Central memory CD4-positive, alpha-beta T cell (primary cell): ENCODE data around the gene SHISA5.
"Not testable (repeated sequence)": the region's sequence is repeated elsewhere in the genome, so short reads cannot be mapped to it uniquely, and the experiment has no call there.

Experiments
- DNase-seq: peaks from one replicate; pipeline ENCODE4 v3.0.0; 2022
- total RNA-seq, 3 experiments: gene quantifications; one replicate each; lab custom pipeline; 2026; lab: John Stamatoyannopoulos, UW

SHISA5 gene
- total RNA-seq = 37.9 to 207 (median 103) reads per million in 3 experiments

DNA sequence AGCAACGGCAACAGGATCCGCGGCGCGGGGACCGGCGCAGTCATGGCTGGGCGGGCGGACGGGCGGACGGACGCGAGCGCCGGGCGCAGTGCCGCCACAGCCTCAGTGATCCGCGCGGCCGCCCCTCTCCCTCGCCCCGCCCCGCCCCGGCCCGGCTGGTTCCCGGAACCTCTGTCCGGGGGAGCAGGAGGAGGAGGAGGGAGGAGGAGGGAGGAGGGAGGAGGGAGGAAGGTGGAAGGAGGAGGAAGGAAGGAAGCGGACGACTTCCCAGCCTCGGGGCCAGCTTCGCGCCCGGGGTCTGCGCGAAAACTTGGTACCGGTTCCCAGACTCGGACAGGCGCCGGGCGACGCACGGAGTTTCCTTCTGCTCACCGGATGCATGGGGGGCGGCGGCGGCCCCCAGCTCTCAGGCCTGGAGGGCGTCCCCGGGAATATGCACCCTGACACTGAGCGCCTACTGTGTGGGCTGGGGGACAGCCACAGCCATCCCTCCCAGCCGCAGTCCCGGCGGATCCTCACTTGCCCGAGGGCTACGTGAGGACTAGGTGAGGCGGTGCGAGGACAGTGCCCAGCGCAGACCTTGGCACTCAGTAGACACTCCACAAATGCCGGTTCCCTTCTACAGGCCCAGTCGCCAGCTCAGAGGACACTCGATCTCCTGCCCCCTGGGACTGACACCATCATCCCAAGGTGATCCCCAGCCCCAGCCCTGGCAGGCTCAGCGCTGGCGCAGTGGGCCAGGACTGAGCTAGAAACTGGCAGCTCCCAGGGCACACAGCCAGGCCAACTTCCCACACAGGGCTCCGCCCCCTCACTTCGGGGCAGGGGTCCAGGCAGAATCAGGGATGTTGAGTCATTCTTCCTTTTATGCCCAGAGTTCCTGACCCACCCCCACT is at the start of gene SHISA5:
TSS of gene SHISA5 (minus strand) at position 124 of the 896 bp plus-strand sequence. CDS start at position 44, 80 bp downstream.
- DNase-seq = peak; percentile 44

DNA sequence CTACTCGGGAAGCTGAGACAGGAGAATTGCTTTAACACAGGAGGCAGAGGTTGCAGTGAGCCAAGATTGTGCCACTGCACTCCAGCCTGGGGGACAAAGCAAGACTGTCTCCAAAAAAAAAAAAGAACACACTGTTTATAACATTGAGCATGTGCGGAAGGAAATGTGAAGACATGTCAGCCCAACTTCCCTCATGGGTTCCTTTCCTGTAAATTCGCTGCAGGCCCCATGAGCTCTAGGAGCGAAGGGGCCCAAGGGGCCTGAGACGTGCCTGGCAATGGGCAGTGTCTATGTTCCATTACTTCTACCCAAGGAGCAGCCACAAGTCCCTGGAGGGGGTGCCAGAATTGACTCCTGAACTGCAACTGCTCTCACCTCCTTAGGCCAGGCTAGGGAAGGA is 49.4 kb upstream of the SHISA5 start:
- DNase-seq = no peak

GRCh38 chr3:48552111-48552951 is 48.4 kb upstream of the SHISA5 start:
- DNase-seq = no peak

DNA sequence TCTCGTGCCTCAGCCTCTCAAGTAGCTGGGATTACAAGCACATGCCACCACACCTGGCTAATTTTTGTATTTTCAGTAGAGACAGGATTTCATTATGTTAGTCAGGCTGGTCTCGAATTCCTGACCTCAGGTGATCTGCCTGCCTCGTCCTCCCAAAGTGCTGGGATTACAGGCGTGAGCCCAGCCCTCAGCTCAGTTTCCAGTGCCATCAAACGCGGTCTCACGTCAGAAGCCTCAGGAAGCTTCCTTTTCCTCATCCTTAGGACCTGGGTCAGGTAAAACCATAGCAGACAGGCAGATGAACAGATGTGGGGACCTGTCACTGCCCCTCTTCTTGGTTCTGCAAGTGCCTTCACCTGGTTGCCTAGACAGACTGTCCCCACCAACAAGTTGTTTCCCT is 47.7 kb upstream of the SHISA5 start:
- DNase-seq = not testable (repeated sequence)

- peak; percentile 71 for DNase-seq
These were observed 45.0 kb upstream of the SHISA5 start for GRCh38 chr3:48548729-48549705.

DNA sequence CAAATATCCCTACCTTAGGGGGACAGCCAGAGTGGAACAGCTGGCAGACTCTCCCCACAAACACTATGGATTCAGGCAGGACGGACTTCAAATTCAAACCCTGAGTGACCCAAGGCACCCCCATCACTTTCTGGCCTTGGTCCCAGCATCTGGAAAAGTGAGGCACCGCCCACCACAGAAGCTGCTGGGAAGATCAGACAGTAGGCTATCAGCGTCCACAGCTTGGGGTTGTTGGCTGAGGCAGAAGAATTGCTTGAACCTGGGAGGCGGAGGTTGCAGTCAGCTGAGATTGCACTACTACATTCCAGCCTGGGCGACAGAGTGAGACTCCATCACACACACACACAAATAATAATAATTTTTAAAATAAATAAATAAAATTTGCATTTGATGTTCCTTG is 44.2 kb upstream of the SHISA5 start:
- DNase-seq = no peak

- DNase-seq = no peak
These were observed 42.3 kb upstream of the SHISA5 start for GRCh38 chr3:48546203-48546829.

DNA sequence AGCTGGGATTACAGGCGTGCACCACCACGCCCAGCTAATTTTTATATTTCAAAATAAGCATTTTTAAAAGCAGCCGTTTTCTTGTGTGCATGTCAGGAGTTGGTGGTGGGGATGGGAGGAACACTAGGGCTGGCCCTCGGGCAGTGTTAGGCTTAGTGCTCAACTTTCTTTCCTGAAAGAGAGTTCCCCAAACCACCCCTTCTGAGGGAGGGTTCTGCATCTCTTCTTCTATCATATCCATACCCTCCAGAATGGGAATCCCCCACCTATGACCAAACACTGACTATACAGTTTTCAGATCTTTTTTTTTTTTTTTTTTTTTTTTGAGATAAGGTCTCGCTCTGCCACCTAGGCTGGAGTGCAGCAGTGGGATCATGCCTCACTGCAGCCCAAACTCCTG is 40.2 kb upstream of the SHISA5 start:
- DNase-seq = no peak

DNA sequence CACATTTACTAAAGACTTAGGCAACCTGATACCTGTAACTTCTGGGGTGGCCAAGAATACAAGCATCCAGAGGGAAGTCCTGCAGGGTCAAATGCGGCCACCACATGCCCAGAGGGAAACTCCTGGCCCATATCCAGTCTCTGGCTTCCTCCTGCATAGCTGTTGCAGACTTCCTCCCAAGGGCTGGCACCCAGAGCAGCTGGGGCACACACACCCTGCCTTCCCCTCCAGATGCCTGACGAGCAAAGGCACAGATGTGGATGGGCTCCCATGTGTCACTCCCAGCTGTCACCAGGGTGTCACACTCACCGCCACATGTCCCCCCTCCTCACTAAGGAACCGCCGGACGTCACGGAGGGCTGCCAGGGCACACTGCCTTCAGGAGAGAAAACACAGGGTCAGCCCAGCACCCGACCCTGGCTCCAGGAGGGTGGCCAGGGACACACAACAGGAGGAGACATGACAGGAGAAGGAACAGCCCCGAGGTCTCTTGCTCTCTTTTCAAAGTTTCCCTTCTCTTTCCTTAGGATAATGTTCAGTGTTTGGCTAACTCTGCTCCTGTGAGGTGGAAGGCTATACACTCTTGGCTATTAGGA is 39.4 kb upstream of the SHISA5 start:
- no peak for DNase-seq

- DNase-seq = no peak
These were observed 34.5 kb upstream of the SHISA5 start for GRCh38 chr3:48538451-48538850.

GRCh38 chr3:48536785-48537184 is 32.8 kb upstream of the SHISA5 start:
- no peak for DNase-seq

GRCh38 chr3:48536116-48536515 is 32.1 kb upstream of the SHISA5 start:
- no peak for DNase-seq

GRCh38 chr3:48535578-48535977 is 31.6 kb upstream of the SHISA5 start:
- no peak for DNase-seq

DNA sequence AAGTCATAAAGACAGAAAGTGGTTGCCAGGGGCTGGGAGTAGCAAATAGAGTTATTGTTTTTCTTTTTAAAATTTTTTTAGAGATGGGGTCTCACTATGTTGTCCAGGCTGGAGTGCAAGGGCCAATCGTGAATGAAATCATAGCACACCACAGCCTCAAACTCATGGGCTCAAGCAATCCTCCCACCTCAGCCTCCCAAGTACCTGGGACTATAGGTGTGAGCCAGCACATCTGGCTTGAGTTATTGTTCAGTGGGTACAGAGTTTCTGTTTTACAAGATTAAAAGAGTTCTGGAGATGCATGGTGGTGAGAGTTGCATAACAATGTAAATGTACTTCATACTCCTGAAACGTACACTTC is 29.0 kb upstream of the SHISA5 start:
- DNase-seq = no peak

DNA sequence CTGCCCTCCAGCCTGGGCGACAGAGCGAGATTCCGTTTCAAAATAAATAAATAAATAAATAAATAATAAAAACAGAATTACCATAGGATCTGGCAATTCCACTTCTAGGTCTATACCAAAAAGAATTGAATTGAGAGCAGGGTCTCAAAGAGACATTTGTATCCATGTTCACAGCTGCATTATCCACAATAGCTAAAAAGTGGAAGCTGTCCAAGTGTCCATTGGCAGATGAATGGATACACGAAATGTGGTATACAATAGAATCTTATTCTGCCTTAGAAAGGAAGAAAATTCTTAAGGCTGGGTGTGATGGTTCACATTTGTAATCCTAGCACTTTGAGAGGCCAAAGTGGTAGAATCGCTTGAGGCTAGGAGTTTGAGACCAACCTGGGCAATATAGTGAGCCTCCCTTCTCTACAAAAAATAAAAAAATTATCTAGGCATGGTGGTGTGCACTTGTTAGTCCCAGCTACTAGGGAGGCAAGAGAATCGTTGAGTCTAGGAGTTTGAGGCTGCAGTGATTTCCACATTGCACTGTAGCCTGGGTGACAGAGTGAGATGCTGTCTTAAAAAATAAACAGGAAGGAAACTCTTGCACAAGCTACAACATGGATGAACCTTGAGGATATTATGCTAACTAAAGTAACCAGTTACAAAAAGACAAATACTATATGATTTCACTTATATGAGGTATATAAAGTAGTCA is 28.4 kb upstream of the SHISA5 start:
- DNase-seq = no peak

- not testable (repeated sequence) for DNase-seq
These were observed 26.7 kb upstream of the SHISA5 start for GRCh38 chr3:48530701-48531100.

DNA sequence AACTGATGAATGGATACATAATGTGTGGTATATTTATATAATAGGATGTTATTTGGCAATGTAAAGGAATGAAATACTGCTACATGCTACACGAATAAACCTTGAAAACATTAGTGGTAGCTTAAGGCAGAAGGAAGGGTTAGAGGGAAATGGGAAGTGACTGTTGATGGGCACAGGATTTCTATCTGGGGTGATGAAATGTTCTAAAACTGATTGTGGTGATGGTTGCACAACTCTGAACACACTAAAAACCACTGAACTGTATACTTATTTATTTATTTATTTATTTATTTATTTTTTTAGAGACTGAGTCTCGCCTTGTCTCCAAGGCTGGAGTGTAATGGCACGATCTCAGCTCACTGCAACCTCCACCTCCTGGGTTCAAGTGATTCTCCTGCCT is 24.8 kb upstream of the SHISA5 start:
- no peak for DNase-seq

- DNase-seq = no peak
These were observed 24.1 kb upstream of the SHISA5 start for GRCh38 chr3:48528048-48528447.

- DNase-seq = no peak
These were observed 21.0 kb upstream of the SHISA5 start for GRCh38 chr3:48524970-48525369.

- no peak for DNase-seq
These were observed 17.7 kb upstream of the SHISA5 start for GRCh38 chr3:48521635-48522034.

DNA sequence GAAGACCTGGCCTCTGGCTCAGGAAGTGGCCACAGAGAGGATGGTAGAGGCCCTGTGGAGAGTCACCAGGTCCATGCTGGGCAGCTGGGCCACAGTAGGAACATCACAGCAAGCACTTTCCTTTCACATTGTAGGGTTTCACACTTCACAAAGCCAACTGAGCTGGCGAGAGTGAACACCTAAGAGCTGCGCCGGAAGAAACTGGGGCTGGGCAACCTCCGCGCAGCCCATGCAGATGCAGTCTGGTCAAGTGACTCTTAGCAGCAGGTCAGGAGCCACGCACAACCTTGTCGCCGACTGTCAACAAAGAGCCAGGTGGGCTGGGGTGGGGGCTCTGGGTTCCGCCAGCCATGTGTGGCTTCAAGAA is 15.3 kb upstream of the SHISA5 start:
- no peak for DNase-seq
